Measurements from ENCODE around the gene CFAP161. TPM values are rescaled to one million over a fixed set of nuclear protein-coding genes. Genes with fewer than 3 reads are reported as not detected.
A peak's percentile ranks its signal among the peaks of the same experiment; 100 is the strongest.

The CFAP161 gene
- total RNA-seq, 1 experiment from 2014 or later, result not detected

DNA sequence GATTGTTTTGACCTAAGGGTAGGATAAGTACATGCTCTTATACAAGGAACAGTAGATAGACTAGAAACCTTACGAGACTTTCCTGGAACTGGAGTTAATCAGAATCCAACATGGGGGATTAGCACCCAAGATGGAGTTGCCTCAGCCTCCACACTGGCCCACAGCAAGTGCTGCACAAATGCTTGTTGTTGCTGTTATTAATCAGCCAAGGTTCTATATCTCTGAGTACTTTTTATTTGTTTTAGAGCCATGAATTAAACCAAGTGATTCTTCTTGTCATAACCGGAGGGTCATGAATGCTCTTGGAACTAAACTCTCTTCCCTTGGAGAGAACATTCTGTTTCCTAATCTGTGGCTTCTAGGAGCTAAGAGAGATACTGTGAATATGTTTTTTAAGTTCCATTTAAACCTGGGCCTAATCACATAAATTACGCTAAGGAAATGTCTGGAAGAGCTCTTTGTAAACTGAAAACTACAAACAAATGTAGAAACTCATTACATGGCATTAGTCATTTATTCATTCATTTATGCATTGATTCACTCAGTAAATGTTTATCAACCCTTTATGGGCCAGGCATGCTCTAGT lies 56.9 kb downstream of the CFAP161 start:
- Mint-ChIP-seq H3K4me1 (ENCODE audit: insufficient read depth, unreplicated experiment) (peaks cover 32% of the 10 kb centered on the region), H3K36me3 (ENCODE audit: insufficient read depth, unreplicated experiment) (no peaks in the 10 kb centered on the region), H3K4me3 (ENCODE audit: unreplicated experiment) (no peak overlapping the region), H3K9me3 (ENCODE audit: unreplicated experiment) (no peaks in the 10 kb centered on the region), H3K27me3 (ENCODE audit: insufficient read depth, unreplicated experiment) (no peaks in the 10 kb centered on the region), H3K27ac (ENCODE audit: low read depth, unreplicated experiment) (peak overlapping the region; percentile 92)
- intact Hi-C loops (cut with micrococcal nuclease), result loop anchor here (2.0 kb wide), 1 partner anchor 30 kb away; no protein-coding TSS in a partner anchor
- ChIA-PET CTCF (interaction anchor here (0.6 to 2.0 kb wide), 6 partner anchors 11 to 84 kb away, joined by 3 to 7 read pairs (median 4); no protein-coding TSS in a partner anchor), POLR2A (no interaction called here)
- no TSS peak for BruUV-seq (replicated peaks)
- TF ChIP-seq, protein P1, sequence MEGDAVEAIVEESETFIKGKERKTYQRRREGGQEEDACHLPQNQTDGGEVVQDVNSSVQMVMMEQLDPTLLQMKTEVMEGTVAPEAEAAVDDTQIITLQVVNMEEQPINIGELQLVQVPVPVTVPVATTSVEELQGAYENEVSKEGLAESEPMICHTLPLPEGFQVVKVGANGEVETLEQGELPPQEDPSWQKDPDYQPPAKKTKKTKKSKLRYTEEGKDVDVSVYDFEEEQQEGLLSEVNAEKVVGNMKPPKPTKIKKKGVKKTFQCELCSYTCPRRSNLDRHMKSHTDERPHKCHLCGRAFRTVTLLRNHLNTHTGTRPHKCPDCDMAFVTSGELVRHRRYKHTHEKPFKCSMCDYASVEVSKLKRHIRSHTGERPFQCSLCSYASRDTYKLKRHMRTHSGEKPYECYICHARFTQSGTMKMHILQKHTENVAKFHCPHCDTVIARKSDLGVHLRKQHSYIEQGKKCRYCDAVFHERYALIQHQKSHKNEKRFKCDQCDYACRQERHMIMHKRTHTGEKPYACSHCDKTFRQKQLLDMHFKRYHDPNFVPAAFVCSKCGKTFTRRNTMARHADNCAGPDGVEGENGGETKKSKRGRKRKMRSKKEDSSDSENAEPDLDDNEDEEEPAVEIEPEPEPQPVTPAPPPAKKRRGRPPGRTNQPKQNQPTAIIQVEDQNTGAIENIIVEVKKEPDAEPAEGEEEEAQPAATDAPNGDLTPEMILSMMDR (IDR thresholded peaks at IDR 0.05; ENCODE audit: unreplicated experiment), result no peak
- DNase-seq (ENCODE audit: unreplicated experiment), result no peak

GRCh38 chr15:81191701-81192100 lies 57.6 kb downstream of the CFAP161 start:
- Mint-ChIP-seq H3K4me1 (ENCODE audit: insufficient read depth, unreplicated experiment) (peaks cover 32% of the 10 kb centered on the region), H3K27ac (ENCODE audit: low read depth, unreplicated experiment) (no peak overlapping the region), H3K9me3 (ENCODE audit: unreplicated experiment) (no peaks in the 10 kb centered on the region), H3K4me3 (ENCODE audit: unreplicated experiment) (no peak overlapping the region), H3K27me3 (ENCODE audit: insufficient read depth, unreplicated experiment) (no peaks in the 10 kb centered on the region), H3K36me3 (ENCODE audit: insufficient read depth, unreplicated experiment) (no peaks in the 10 kb centered on the region)
- ChIA-PET CTCF (interaction anchor here (0.6 to 2.0 kb wide), 7 partner anchors 11 to 85 kb away, joined by 3 to 7 read pairs (median 4); no protein-coding TSS in a partner anchor), POLR2A (no interaction called here)
- no TSS peak for BruUV-seq (replicated peaks)
- DNase-seq (ENCODE audit: unreplicated experiment), result no peak
- TF ChIP-seq, protein P1 (IDR thresholded peaks at IDR 0.05; ENCODE audit: unreplicated experiment), result no peak
- intact Hi-C loops (cut with micrococcal nuclease), result loop anchor here (2.0 kb wide), 1 partner anchor 31 kb away; no protein-coding TSS in a partner anchor

- ChIA-PET CTCF (interaction anchor here (1.7 kb wide), 1 partner anchor 71 kb away, joined by 3 read pairs; no protein-coding TSS in a partner anchor), POLR2A (interaction anchor here (0.7 kb wide), 1 partner anchor 1876 kb away, joined by 3 read pairs; no protein-coding TSS in a partner anchor)
- DNase-seq (ENCODE audit: unreplicated experiment), result no peak
- intact Hi-C loops (cut with micrococcal nuclease), result no loop called here
- H3K4me3 Mint-ChIP-seq (ENCODE audit: unreplicated experiment), result no peak overlapping the region
- no TSS peak for BruUV-seq (replicated peaks)
- TF ChIP-seq, protein P1 (IDR thresholded peaks at IDR 0.05; ENCODE audit: unreplicated experiment), result no peak
- H3K27ac Mint-ChIP-seq (ENCODE audit: low read depth, unreplicated experiment), result no peak overlapping the region
- H3K36me3 Mint-ChIP-seq (ENCODE audit: insufficient read depth, unreplicated experiment), result no peaks in the 10 kb centered on the region
- no peaks in the 10 kb centered on the region for H3K27me3 Mint-ChIP-seq (ENCODE audit: insufficient read depth, unreplicated experiment)
- H3K9me3 Mint-ChIP-seq (ENCODE audit: unreplicated experiment), result no peaks in the 10 kb centered on the region
- peaks cover 20% of the 10 kb centered on the region for H3K4me1 Mint-ChIP-seq (ENCODE audit: insufficient read depth, unreplicated experiment)
These were observed 60.7 kb downstream of the CFAP161 start for GRCh38 chr15:81194723-81195122.

DNA sequence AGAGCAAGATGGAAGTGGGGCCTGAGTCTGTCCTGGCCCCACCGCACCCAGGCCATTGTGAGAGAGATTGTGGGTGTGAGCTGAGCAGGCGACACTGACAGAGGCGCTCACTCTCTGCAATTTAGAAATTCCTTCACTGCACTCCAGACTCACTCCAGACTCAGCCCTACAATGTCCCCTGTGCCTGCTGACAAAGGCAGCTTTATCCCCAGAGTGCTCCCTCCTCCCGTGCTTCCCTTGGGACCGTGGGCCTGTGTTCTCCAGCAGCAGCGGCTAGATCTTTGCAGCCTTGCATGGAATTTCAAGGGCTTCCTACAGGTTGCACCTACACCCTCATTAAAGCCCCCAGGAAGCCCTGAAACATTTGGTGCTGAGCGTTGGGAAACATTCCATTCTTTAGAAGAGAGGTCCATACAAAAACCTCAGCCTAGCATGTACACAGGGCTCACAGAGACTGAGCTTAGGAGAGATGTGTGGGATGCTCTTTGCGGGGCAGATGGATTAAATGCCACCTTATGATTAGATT lies 61.3 kb downstream of the CFAP161 start:
- H3K4me1 Mint-ChIP-seq (ENCODE audit: insufficient read depth, unreplicated experiment), result peaks cover 13% of the 10 kb centered on the region
- no peak overlapping the region for H3K4me3 Mint-ChIP-seq (ENCODE audit: unreplicated experiment)
- no TSS peak for BruUV-seq (replicated peaks)
- ChIA-PET CTCF (interaction anchor here (1.7 kb wide), 1 partner anchor 71 kb away, joined by 3 read pairs; no protein-coding TSS in a partner anchor), POLR2A (no interaction called here)
- H3K9me3 Mint-ChIP-seq (ENCODE audit: unreplicated experiment), result no peaks in the 10 kb centered on the region
- TF ChIP-seq, protein P1 (IDR thresholded peaks at IDR 0.05; ENCODE audit: unreplicated experiment), result no peak
- intact Hi-C loops (cut with micrococcal nuclease), result no loop called here
- no peaks in the 10 kb centered on the region for H3K27me3 Mint-ChIP-seq (ENCODE audit: insufficient read depth, unreplicated experiment)
- H3K27ac Mint-ChIP-seq (ENCODE audit: low read depth, unreplicated experiment), result no peak overlapping the region
- H3K36me3 Mint-ChIP-seq (ENCODE audit: insufficient read depth, unreplicated experiment), result no peaks in the 10 kb centered on the region
- DNase-seq (ENCODE audit: unreplicated experiment), result no peak

Data from MCF 10A (cell line).